Measurements from ENCODE around the gene CALN1. TPM values are rescaled to one million over a fixed set of nuclear protein-coding genes. Genes with fewer than 3 reads are reported as not detected.

Gene CALN1
- total and polyA plus RNA-seq, 9 of the 15 experiments (the other 6 are each of a cell fraction or from before 2014, with no cell fraction given) = 1.4 to 7.5 (median 3.3) TPM

GRCh38 chr7:72234086-72234485 is 178.1 kb downstream of the CALN1 start:
- no peaks in the 10 kb centered on the region for H3K79me2 ChIP-seq (ENCODE audit: control insufficient read depth, insufficient read depth, low read length)
- H3K9me3 ChIP-seq (replicated peaks; ENCODE audit: control insufficient read depth, insufficient read depth, low read depth, low read length) = no peaks in the 10 kb centered on the region
- H3K4me3 ChIP-seq = no peak overlapping the region
- FAIRE-seq (no peak), ATAC-seq (no peak), DNase-seq (ENCODE audit: extremely low read depth in 1 of 4, low spot score in 3 of 4) (no peak)
- ChIA-PET POLR2A (no interaction called here), CTCF (ENCODE audit: low intra/inter-chr PET ratio) (no interaction called here)
- no peaks in the 10 kb centered on the region for H3K36me3 ChIP-seq (ENCODE audit: control insufficient read depth, insufficient read depth, low read length)
- H2AFZ ChIP-seq (ENCODE audit: low read depth, low read length) = no peak overlapping the region
- in situ Hi-C loops (cut with MboI) (no loop called here), intact Hi-C loops (cut with micrococcal nuclease) (no loop called here)
- H3K9me1 ChIP-seq (ENCODE audit: control insufficient read depth, insufficient read depth, low read length) = no peaks in the 10 kb centered on the region
- no peaks in the 10 kb centered on the region; a peak in 1 of 5 replicates for H3K27me3 ChIP-seq (ENCODE audit: control insufficient read depth in 2 of 2, insufficient read depth in 2 of 2, low read length in 2 of 2)
- 3% methylated on average over 2 of the region's 3 CpGs for WGBS (ENCODE audit: insufficient coverage, low coverage, missing lambda C conversion rate)
- BruUV-seq (replicated peaks) = no TSS peak
- H3K4me2 ChIP-seq (ENCODE audit: insufficient read depth, low read length) = no peak overlapping the region
- no peaks in the 10 kb centered on the region for H3K4me1 ChIP-seq (replicated peaks in 1 of 2; ENCODE audit: control insufficient read depth in 2 of 2, insufficient read depth in 2 of 2, low read length in 2 of 2)
- H4K20me1 ChIP-seq (replicated peaks; ENCODE audit: control insufficient read depth, insufficient read depth, low read length) = no peaks in the 10 kb centered on the region
- H3K9ac ChIP-seq (ENCODE audit: insufficient read depth in 1 of 2, low read depth in 2 of 2, low read length in 2 of 2) = no peak overlapping the region
- H3K27ac ChIP-seq (ENCODE audit: extremely low read depth, low read depth, low read length) = no peak overlapping the region
- TF ChIP-seq, protein P1, sequence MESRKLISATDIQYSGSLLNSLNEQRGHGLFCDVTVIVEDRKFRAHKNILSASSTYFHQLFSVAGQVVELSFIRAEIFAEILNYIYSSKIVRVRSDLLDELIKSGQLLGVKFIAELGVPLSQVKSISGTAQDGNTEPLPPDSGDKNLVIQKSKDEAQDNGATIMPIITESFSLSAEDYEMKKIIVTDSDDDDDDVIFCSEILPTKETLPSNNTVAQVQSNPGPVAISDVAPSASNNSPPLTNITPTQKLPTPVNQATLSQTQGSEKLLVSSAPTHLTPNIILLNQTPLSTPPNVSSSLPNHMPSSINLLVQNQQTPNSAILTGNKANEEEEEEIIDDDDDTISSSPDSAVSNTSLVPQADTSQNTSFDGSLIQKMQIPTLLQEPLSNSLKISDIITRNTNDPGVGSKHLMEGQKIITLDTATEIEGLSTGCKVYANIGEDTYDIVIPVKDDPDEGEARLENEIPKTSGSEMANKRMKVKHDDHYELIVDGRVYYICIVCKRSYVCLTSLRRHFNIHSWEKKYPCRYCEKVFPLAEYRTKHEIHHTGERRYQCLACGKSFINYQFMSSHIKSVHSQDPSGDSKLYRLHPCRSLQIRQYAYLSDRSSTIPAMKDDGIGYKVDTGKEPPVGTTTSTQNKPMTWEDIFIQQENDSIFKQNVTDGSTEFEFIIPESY (CRISPR knock-in tag; IDR thresholded peaks at IDR 0.05) = no peak
- no peak for TF ChIP-seq ZNF511 (CRISPR knock-in tag; IDR thresholded peaks at IDR 0.05)
- no peak for TF ChIP-seq POLR2AphosphoS5 (IDR thresholded peaks at IDR 0.05; ENCODE audit: control insufficient read depth, insufficient read depth, low read depth, low read length)
- no peak for TF ChIP-seq EP400 (IDR thresholded peaks at IDR 0.05)
- no peak for TF ChIP-seq SMAD2 (IDR thresholded peaks at IDR 0.05; ENCODE audit: low read depth, low read length)
- no peak for TF ChIP-seq MYNN (IDR thresholded peaks at IDR 0.05)
- no peak for TF ChIP-seq MYNN (CRISPR knock-in tag; IDR thresholded peaks at IDR 0.05)
- no peak for TF ChIP-seq U2AF1 (optimal IDR thresholded peaks at IDR 0.05; ENCODE audit: low read depth, low read length)
- TF ChIP-seq FUS (optimal IDR thresholded peaks at IDR 0.05; ENCODE audit: low read depth, low read length) = no peak
- TF ChIP-seq, protein P2, sequence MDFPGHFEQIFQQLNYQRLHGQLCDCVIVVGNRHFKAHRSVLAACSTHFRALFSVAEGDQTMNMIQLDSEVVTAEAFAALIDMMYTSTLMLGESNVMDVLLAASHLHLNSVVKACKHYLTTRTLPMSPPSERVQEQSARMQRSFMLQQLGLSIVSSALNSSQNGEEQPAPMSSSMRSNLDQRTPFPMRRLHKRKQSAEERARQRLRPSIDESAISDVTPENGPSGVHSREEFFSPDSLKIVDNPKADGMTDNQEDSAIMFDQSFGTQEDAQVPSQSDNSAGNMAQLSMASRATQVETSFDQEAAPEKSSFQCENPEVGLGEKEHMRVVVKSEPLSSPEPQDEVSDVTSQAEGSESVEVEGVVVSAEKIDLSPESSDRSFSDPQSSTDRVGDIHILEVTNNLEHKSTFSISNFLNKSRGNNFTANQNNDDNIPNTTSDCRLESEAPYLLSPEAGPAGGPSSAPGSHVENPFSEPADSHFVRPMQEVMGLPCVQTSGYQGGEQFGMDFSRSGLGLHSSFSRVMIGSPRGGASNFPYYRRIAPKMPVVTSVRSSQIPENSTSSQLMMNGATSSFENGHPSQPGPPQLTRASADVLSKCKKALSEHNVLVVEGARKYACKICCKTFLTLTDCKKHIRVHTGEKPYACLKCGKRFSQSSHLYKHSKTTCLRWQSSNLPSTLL (IDR thresholded peaks at IDR 0.05) = no peak
- no peak for TF ChIP-seq HDAC8 (tag; IDR thresholded peaks at IDR 0.05)
- no peak for TF ChIP-seq BCLAF1 (IDR thresholded peaks at IDR 0.05; ENCODE audit: borderline replicate concordance in 1 of 2, control insufficient read depth in 1 of 2, low read depth in 2 of 2, low read length in 1 of 2)
- TF ChIP-seq TFE3 (CRISPR knock-in tag; IDR thresholded peaks at IDR 0.05) = no peak
